ENCODE measurements around the gene TBPL1. TPM values are rescaled to one million over a fixed set of nuclear protein-coding genes. Genes with fewer than 3 reads are reported as not detected.
A peak's percentile ranks its signal among the peaks of the same experiment; 100 is the strongest.

Gene TBPL1
- total RNA-seq, 5 donors from 2014 or later (not counting 1 experiment from before 2014, with no cell fraction given): 27.7 to 30.5 (median 28.9) TPM

- 100% methylated on average over 1 of the region's 3 CpGs for WGBS (ENCODE audit: insufficient coverage)
Observed at GRCh38 chr6:133956416-133957049, 3.5 kb downstream of the TBPL1 start.

DNA sequence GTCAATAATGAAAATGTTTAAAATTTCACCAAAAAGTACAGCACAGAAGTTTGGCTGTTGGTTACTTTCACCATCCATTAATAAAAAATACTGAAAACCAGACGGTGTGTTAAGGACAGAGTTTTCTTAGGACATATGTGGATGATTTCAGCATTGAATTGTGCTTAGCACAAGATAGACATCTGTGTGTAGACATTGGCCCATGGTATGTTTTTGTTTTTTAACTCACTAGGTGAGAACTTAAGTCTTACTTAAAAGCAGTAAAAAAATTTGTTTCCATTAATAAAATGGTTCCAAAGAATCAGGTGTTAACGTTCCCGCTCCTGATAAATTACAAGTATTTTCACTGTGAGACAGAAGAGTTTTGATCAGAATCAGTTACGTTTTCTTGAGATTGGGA lies 4.2 kb downstream of the TBPL1 start:
- H3K9me3 ChIP-seq: no peaks in the 10 kb centered on the region
- DNase-seq (no peak), ATAC-seq (replicated peaks in 1 of 4) (no peak)
- no peak overlapping the region for H3K4me3 Mint-ChIP-seq
- H3K27ac Mint-ChIP-seq: peak overlapping the region in 1 of 2 donors; percentile 13
- no peak overlapping the region for H3K27ac ChIP-seq (ENCODE audit: low read length)
- H3K4me1 ChIP-seq (ENCODE audit: control insufficient read depth in 1 of 2, extremely low read depth in 1 of 2, insufficient read depth in 2 of 2, low read length in 2 of 2): peaks cover 17 to 25% of the 10 kb centered on the region in 2 experiments
- no peaks in the 10 kb centered on the region for H3K27me3 Mint-ChIP-seq
- POLR2A ChIA-PET: no interaction called here
- CTCF ChIA-PET: interaction anchor here (1.5 to 2.2 kb wide), 3 partner anchors 16 to 106 kb away, joined by 6 to 11 read pairs (median 9); no protein-coding TSS in a partner anchor
- H3K36me3 Mint-ChIP-seq: no peaks in the 10 kb centered on the region
- H3K36me3 ChIP-seq (ENCODE audit: control insufficient read depth in 2 of 2, extremely low read depth in 1 of 2, insufficient read depth in 1 of 2, low read length in 1 of 2): no peaks in the 10 kb centered on the region
- H3K4me1 Mint-ChIP-seq: peaks cover 70 to 77% (median 75%) of the 10 kb centered on the region in 3 donors
- H3K27me3 ChIP-seq (replicated peaks in 1 of 2; ENCODE audit: control insufficient read depth in 2 of 2, extremely low read depth in 1 of 2, insufficient read depth in 2 of 2, low read length in 1 of 2): no peaks in the 10 kb centered on the region
- H3K9me3 Mint-ChIP-seq: no peaks in the 10 kb centered on the region
- 100% methylated on average over 1 of the region's 4 CpGs for WGBS (ENCODE audit: insufficient coverage)
- no peak overlapping the region for H3K4me3 ChIP-seq (ENCODE audit: control insufficient read depth in 1 of 2, extremely low read depth in 1 of 2, low read length in 1 of 2)

More at GRCh38 chr6:133956416-133957049, 3.5 kb downstream of the TBPL1 start:
- ChIA-PET CTCF (interaction anchor here (0.6 to 1.5 kb wide), 3 partner anchors 10 to 22 kb away, joined by 3 to 5 read pairs (median 3); no protein-coding TSS in a partner anchor), POLR2A (no interaction called here)
- H3K27me3 Mint-ChIP-seq: no peaks in the 10 kb centered on the region
- Histone ChIP-seq H3K27me3 (replicated peaks in 1 of 2; ENCODE audit: control insufficient read depth in 2 of 2, extremely low read depth in 1 of 2, insufficient read depth in 2 of 2, low read length in 1 of 2) (no peaks in the 10 kb centered on the region), H3K36me3 (ENCODE audit: control insufficient read depth in 2 of 2, extremely low read depth in 1 of 2, insufficient read depth in 1 of 2, low read length in 1 of 2) (no peaks in the 10 kb centered on the region), H3K9me3 (no peaks in the 10 kb centered on the region), H3K4me1 (ENCODE audit: control insufficient read depth in 1 of 2, extremely low read depth in 1 of 2, insufficient read depth in 2 of 2, low read length in 2 of 2) (peaks cover 17 to 25% of the 10 kb centered on the region in 2 experiments), H3K4me3 (ENCODE audit: control insufficient read depth in 1 of 2, extremely low read depth in 1 of 2, low read length in 1 of 2) (no peak overlapping the region), H3K27ac (ENCODE audit: low read length) (no peak overlapping the region)
- no peaks in the 10 kb centered on the region for H3K9me3 Mint-ChIP-seq
- H3K27ac Mint-ChIP-seq: no peak overlapping the region
- H3K36me3 Mint-ChIP-seq: no peaks in the 10 kb centered on the region
- no peak for ATAC-seq (replicated peaks in 1 of 4)
- no peak for DNase-seq
- H3K4me3 Mint-ChIP-seq: no peak overlapping the region
- peaks cover 66 to 73% (median 70%) of the 10 kb centered on the region in 3 donors for H3K4me1 Mint-ChIP-seq

DNA sequence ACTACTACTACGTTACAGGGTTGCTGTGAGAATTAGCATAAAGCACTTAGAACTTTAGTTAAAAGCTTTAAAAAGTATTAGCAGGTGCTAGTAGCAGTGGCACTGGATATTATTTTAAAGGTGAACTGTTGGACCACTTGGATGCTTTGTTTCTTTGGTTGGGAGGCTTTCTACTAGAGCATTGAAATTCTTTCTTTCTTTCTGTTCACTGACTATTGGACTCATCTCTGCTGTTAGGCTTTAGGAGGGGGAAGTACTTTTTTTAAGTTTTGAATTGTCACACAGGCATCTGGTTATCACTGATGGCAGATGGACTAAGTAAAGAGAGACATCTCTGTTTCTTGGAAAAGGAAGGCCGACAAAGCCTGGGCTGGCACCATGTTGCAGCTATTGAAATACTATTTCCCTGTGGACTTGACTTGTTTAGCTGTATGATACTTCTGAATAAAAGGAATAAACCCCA lies 4.8 kb downstream of the TBPL1 start:
- no peak for ATAC-seq (replicated peaks in 1 of 4)
- Histone ChIP-seq H3K27me3 (replicated peaks in 1 of 2; ENCODE audit: control insufficient read depth in 2 of 2, extremely low read depth in 1 of 2, insufficient read depth in 2 of 2, low read length in 1 of 2) (no peaks in the 10 kb centered on the region), H3K36me3 (ENCODE audit: control insufficient read depth in 2 of 2, extremely low read depth in 1 of 2, insufficient read depth in 1 of 2, low read length in 1 of 2) (no peaks in the 10 kb centered on the region), H3K4me3 (ENCODE audit: control insufficient read depth in 1 of 2, extremely low read depth in 1 of 2, low read length in 1 of 2) (no peak overlapping the region), H3K27ac (ENCODE audit: low read length) (no peak overlapping the region), H3K4me1 (ENCODE audit: control insufficient read depth in 1 of 2, extremely low read depth in 1 of 2, insufficient read depth in 2 of 2, low read length in 2 of 2) (peaks cover 17 to 25% of the 10 kb centered on the region in 2 experiments), H3K9me3 (no peaks in the 10 kb centered on the region)
- whole genome bisulfite sequencing (ENCODE audit: insufficient coverage): 83% methylated on average over 1 of the region's 2 CpGs
- Mint-ChIP-seq H3K4me1 (peaks cover 76 to 83% (median 81%) of the 10 kb centered on the region in 3 donors), H3K9me3 (no peaks in the 10 kb centered on the region), H3K36me3 (no peaks in the 10 kb centered on the region), H3K27ac (peak overlapping the region in 1 of 2 donors; percentile 4), H3K27me3 (no peaks in the 10 kb centered on the region), H3K4me3 (no peak overlapping the region)
- POLR2A ChIA-PET: interaction anchor here (0.6 kb wide), 2 partner anchors 16 to 1543 kb away, joined by 3 read pairs; no protein-coding TSS in a partner anchor
- DNase-seq: no peak
- CTCF ChIA-PET: interaction anchor here (0.6 to 2.2 kb wide), 12 partner anchors 9 to 138 kb away, joined by 3 to 11 read pairs (median 5); no protein-coding TSS in a partner anchor

- Histone ChIP-seq H3K4me1 (ENCODE audit: control insufficient read depth in 1 of 2, extremely low read depth in 1 of 2, insufficient read depth in 2 of 2, low read length in 2 of 2) (peaks cover 16 to 23% of the 10 kb centered on the region in 2 experiments), H3K4me3 (ENCODE audit: control insufficient read depth in 1 of 2, extremely low read depth in 1 of 2, low read length in 1 of 2) (no peak overlapping the region), H3K9me3 (no peaks in the 10 kb centered on the region), H3K36me3 (ENCODE audit: control insufficient read depth in 2 of 2, extremely low read depth in 1 of 2, insufficient read depth in 1 of 2, low read length in 1 of 2) (no peaks in the 10 kb centered on the region), H3K27me3 (replicated peaks in 1 of 2; ENCODE audit: control insufficient read depth in 2 of 2, extremely low read depth in 1 of 2, insufficient read depth in 2 of 2, low read length in 1 of 2) (no peaks in the 10 kb centered on the region), H3K27ac (ENCODE audit: low read length) (no peak overlapping the region)
- Mint-ChIP-seq H3K27ac (no peak overlapping the region), H3K36me3 (no peaks in the 10 kb centered on the region), H3K4me3 (no peak overlapping the region), H3K9me3 (no peaks in the 10 kb centered on the region), H3K27me3 (no peaks in the 10 kb centered on the region), H3K4me1 (peaks cover 81 to 86% (median 84%) of the 10 kb centered on the region in 3 donors)
- ChIA-PET POLR2A (interaction anchor here in 1 of 2 donors (0.6 kb wide), 1 partner anchor 15 kb away, joined by 3 read pairs; no protein-coding TSS in a partner anchor), CTCF (interaction anchor here (0.6 to 2.2 kb wide), 14 partner anchors 8 to 1129 kb away, joined by 3 to 11 read pairs (median 4); no protein-coding TSS in a partner anchor)
- DNase-seq (peak in 2 of 35 experiments; percentile 7 to 22), ATAC-seq (replicated peaks in 1 of 4) (peak in 2 of 4 experiments; percentile 30 to 56)
- WGBS (ENCODE audit: insufficient coverage): 100% methylated on average over 1 of the region's 3 CpGs
Observed at GRCh38 chr6:133958791-133959190, 5.8 kb downstream of the TBPL1 start.

- WGBS (ENCODE audit: insufficient coverage): no CpG with 5 or more reads among the region's 4 CpGs
- Mint-ChIP-seq H3K9me3 (no peaks in the 10 kb centered on the region), H3K4me1 (peaks cover 80 to 84% (median 82%) of the 10 kb centered on the region in 3 donors), H3K27me3 (no peaks in the 10 kb centered on the region), H3K36me3 (no peaks in the 10 kb centered on the region), H3K27ac (peak overlapping the region in 1 of 2 donors; percentile 0), H3K4me3 (peak overlapping the region in 1 of 3 donors; percentile 14)
- peaks cover 7 to 15% of the 10 kb centered on the region in 2 experiments for H3K4me1 ChIP-seq (ENCODE audit: control insufficient read depth in 1 of 2, extremely low read depth in 1 of 2, insufficient read depth in 2 of 2, low read length in 2 of 2)
- POLR2A ChIA-PET: no interaction called here
- CTCF ChIA-PET: interaction anchor here in 1 of 2 donors (0.6 to 3.5 kb wide), 3 partner anchors 13 to 147 kb away, joined by 4 to 12 read pairs (median 5); no protein-coding TSS in a partner anchor
- H3K9me3 ChIP-seq: no peaks in the 10 kb centered on the region
- H3K27ac ChIP-seq (ENCODE audit: low read length): no peak overlapping the region
- ATAC-seq (replicated peaks in 1 of 4) (no peak), DNase-seq (no peak)
- no peaks in the 10 kb centered on the region for H3K27me3 ChIP-seq (replicated peaks in 1 of 2; ENCODE audit: control insufficient read depth in 2 of 2, extremely low read depth in 1 of 2, insufficient read depth in 2 of 2, low read length in 1 of 2)
- H3K36me3 ChIP-seq (ENCODE audit: control insufficient read depth in 2 of 2, extremely low read depth in 1 of 2, insufficient read depth in 1 of 2, low read length in 1 of 2): no peaks in the 10 kb centered on the region
- no peak overlapping the region for H3K4me3 ChIP-seq (ENCODE audit: control insufficient read depth in 1 of 2, extremely low read depth in 1 of 2, low read length in 1 of 2)
Observed at GRCh38 chr6:133959667-133960368, 6.8 kb downstream of the TBPL1 start.

DNA sequence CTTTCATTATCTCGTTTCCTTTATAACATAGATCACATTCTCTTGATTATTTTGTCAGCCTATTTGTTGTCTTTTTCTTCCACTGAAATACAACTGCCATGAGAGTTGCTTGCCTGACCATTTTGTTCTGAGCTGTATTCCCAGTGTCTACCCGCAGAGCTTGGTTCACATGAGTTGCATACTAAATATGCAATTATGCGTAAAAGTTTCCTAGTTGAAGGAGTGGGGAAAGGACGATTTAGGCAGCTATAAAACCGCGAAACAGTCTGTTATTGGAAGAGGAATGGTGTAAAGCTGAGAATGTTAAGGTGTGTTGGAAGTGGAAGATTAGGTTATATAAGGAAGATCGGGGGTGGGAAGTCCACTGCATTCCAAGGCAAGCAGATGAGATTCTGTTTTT lies 8.8 kb downstream of the TBPL1 start:
- peak overlapping the region in 1 of 2 donors; percentile 3 for H3K27ac Mint-ChIP-seq

More for the DNA sequence above, 8.8 kb downstream of the TBPL1 start:
- Mint-ChIP-seq H3K36me3 (no peaks in the 10 kb centered on the region), H3K4me3 (no peak overlapping the region), H3K4me1 (peaks cover 80 to 83% (median 81%) of the 10 kb centered on the region in 3 donors), H3K27me3 (no peaks in the 10 kb centered on the region), H3K9me3 (no peaks in the 10 kb centered on the region)
- 96% methylated on average over 6 of the region's 7 CpGs for WGBS (ENCODE audit: insufficient coverage)
- Histone ChIP-seq H3K36me3 (ENCODE audit: control insufficient read depth in 2 of 2, extremely low read depth in 1 of 2, insufficient read depth in 1 of 2, low read length in 1 of 2) (no peaks in the 10 kb centered on the region), H3K27me3 (replicated peaks in 1 of 2; ENCODE audit: control insufficient read depth in 2 of 2, extremely low read depth in 1 of 2, insufficient read depth in 2 of 2, low read length in 1 of 2) (no peaks in the 10 kb centered on the region), H3K9me3 (no peaks in the 10 kb centered on the region), H3K4me1 (ENCODE audit: control insufficient read depth in 1 of 2, extremely low read depth in 1 of 2, insufficient read depth in 2 of 2, low read length in 2 of 2) (peaks cover 4 to 11% of the 10 kb centered on the region in 2 experiments), H3K4me3 (ENCODE audit: control insufficient read depth in 1 of 2, extremely low read depth in 1 of 2, low read length in 1 of 2) (no peak overlapping the region), H3K27ac (ENCODE audit: low read length) (no peak overlapping the region)
- ATAC-seq (replicated peaks in 1 of 4): no peak
- POLR2A ChIA-PET: interaction anchor here in 1 of 2 donors (0.7 to 1.0 kb wide), 2 partner anchors 7 to 18 kb away, joined by 3 to 5 read pairs; no protein-coding TSS in a partner anchor
- DNase-seq: no peak
- CTCF ChIA-PET: interaction anchor here (0.7 to 3.5 kb wide), 7 partner anchors 9 to 1927 kb away, joined by 3 to 12 read pairs (median 4); no protein-coding TSS in a partner anchor

All from T-cell (primary cell).